Measurements from ENCODE around the gene SIMC1.
A peak's percentile ranks its signal among the peaks of the same experiment; 100 is the strongest.
"Not testable (repeated sequence)": the region's sequence is repeated elsewhere in the genome, so short reads cannot be mapped to it uniquely, and the experiment has no call there.

Gene SIMC1

GRCh38 chr5:176237971-176238644 lies at the start of gene SIMC1:
Gene SIMC1 (plus strand): TSS chr5:176238424. CDS start chr5:176238509, 85 bp downstream.
- DNase-seq (ENCODE audit: insufficient read length, low spot score) = peak; percentile 23
- not testable (repeated sequence) for FAIRE-seq

GRCh38 chr5:176188506-176189193 lies 49.6 kb upstream of the SIMC1 start:
- FAIRE-seq (no peak), DNase-seq (ENCODE audit: insufficient read length, low spot score) (no peak)
- TF ChIP-seq POLR2A (IDR thresholded peaks at IDR 0.05; ENCODE audit: low read depth, low read length) = no peak

GRCh38 chr5:176189857-176190256 lies 48.4 kb upstream of the SIMC1 start:
- no peak for TF ChIP-seq POLR2A (IDR thresholded peaks at IDR 0.05; ENCODE audit: low read depth, low read length)
- DNase-seq (ENCODE audit: insufficient read length, low spot score) (no peak), FAIRE-seq (no peak)

GRCh38 chr5:176190886-176191755 lies 47.1 kb upstream of the SIMC1 start:
- no peak for TF ChIP-seq POLR2A (IDR thresholded peaks at IDR 0.05; ENCODE audit: low read depth, low read length)
- no peak for FAIRE-seq

GRCh38 chr5:176192094-176192721 lies 46.0 kb upstream of the SIMC1 start:
- DNase-seq (ENCODE audit: insufficient read length, low spot score) (no peak), FAIRE-seq (no peak)
- no peak for TF ChIP-seq POLR2A (IDR thresholded peaks at IDR 0.05; ENCODE audit: low read depth, low read length)

More at GRCh38 chr5:176190886-176191755, 47.1 kb upstream of the SIMC1 start:
- DNase-seq (ENCODE audit: insufficient read length, low spot score) = no peak

GRCh38 chr5:176192722-176193117 lies 45.5 kb upstream of the SIMC1 start:
- FAIRE-seq; DNase-seq (ENCODE audit: insufficient read length, low spot score): not testable (repeated sequence)

GRCh38 chr5:176193636-176194035 lies 44.6 kb upstream of the SIMC1 start:
- FAIRE-seq = not testable (repeated sequence)

GRCh38 chr5:176194238-176195083 lies 43.8 kb upstream of the SIMC1 start:
- not testable (repeated sequence) for DNase-seq (ENCODE audit: insufficient read length, low spot score); FAIRE-seq

More at GRCh38 chr5:176193636-176194035, 44.6 kb upstream of the SIMC1 start:
- not testable (repeated sequence) for DNase-seq (ENCODE audit: insufficient read length, low spot score)

GRCh38 chr5:176195084-176195413 lies 43.2 kb upstream of the SIMC1 start:
- FAIRE-seq; DNase-seq (ENCODE audit: insufficient read length, low spot score): not testable (repeated sequence)

GRCh38 chr5:176195487-176196207 lies 42.6 kb upstream of the SIMC1 start:
- FAIRE-seq = not testable (repeated sequence)

GRCh38 chr5:176196781-176197180 lies 41.4 kb upstream of the SIMC1 start:
- not testable (repeated sequence) for FAIRE-seq; DNase-seq (ENCODE audit: insufficient read length, low spot score)

More at GRCh38 chr5:176195487-176196207, 42.6 kb upstream of the SIMC1 start:
- not testable (repeated sequence) for DNase-seq (ENCODE audit: insufficient read length, low spot score)

GRCh38 chr5:176197234-176197858 lies 40.9 kb upstream of the SIMC1 start:
- FAIRE-seq; DNase-seq (ENCODE audit: insufficient read length, low spot score): not testable (repeated sequence)

- DNase-seq (ENCODE audit: insufficient read length, low spot score); FAIRE-seq: not testable (repeated sequence)
Observed at GRCh38 chr5:176198299-176198698, 39.9 kb upstream of the SIMC1 start.

- not testable (repeated sequence) for DNase-seq (ENCODE audit: insufficient read length, low spot score); FAIRE-seq
Observed at GRCh38 chr5:176198991-176199733, 39.1 kb upstream of the SIMC1 start.

GRCh38 chr5:176199803-176200399 lies 38.3 kb upstream of the SIMC1 start:
- FAIRE-seq; DNase-seq (ENCODE audit: insufficient read length, low spot score): not testable (repeated sequence)

All from H54 (cell line).